Caco-2 (cell line): ENCODE data around the gene BRI3. TPM values are rescaled to one million over a fixed set of nuclear protein-coding genes. Genes with fewer than 3 reads are reported as not detected.

ENCODE experiments used
- BruUV-seq: library from RNA; stranded (reverse); fragments of 400-500 nt; replicated peaks from 2 replicates; lab custom pipeline; 2021; lab: Mats Ljungman, UMichigan
- CTCF ChIA-PET: fragments of 300-600 bp; sonication (Branson Sonifier 250); formaldehyde crosslinking; loops from one replicate; lab custom pipeline; 2022; ENCODE audit warnings: antibody characterized with exemption; lab: Charles Lee
- POLR2A ChIA-PET: fragments of 300-600 bp; sonication (Branson Sonifier 250); formaldehyde crosslinking; loops from one replicate; lab custom pipeline; 2022; ENCODE audit warnings: antibody characterized with exemption; lab: Charles Lee
- DNase-seq, 2 experiments: peaks; one replicate each; pipeline versions ENCODE4 v3.0.0 to v3.0.0-alpha.2; 2020 to 2022
- H3K27me3 ChIP-seq: replicated peaks from 2 replicates; pipeline ENCODE4 v1.6.0; 2011; ENCODE audit warnings: low read length; ENCODE audit not compliant: control insufficient read depth, insufficient read depth
- H3K36me3 ChIP-seq: 2 replicates; pipeline ENCODE4 v1.5.1; 2011; ENCODE audit warnings: low read length; ENCODE audit not compliant: control insufficient read depth, insufficient read depth
- H3K4me1 ChIP-seq: fragments of 250-450 bp; sonication (Bioruptor Pico); 2 replicates; pipeline ENCODE4 v1.5.1; 2020; ENCODE audit warnings: mild to moderate bottlenecking
- H3K4me3 ChIP-seq: 2 replicates; pipeline ENCODE4 v1.5.1; 2011; ENCODE audit warnings: low read depth, mild to moderate bottlenecking, control low read depth, low read length
- H3K9me3 ChIP-seq: fragments of 250-450 bp; sonication (Bioruptor Pico); 2 replicates; pipeline ENCODE4 v1.5.1; 2020; ENCODE audit warnings: mild to moderate bottlenecking, moderate library complexity
- H3K27ac Mint-ChIP-seq: one replicate; pipeline ENCODE4 v1.8.0; 2022; ENCODE audit warnings: mixed read lengths; ENCODE audit not compliant: unreplicated experiment
- H3K27me3 Mint-ChIP-seq: one replicate; pipeline ENCODE4 v1.8.0; 2022; ENCODE audit warnings: mixed read lengths; ENCODE audit not compliant: insufficient read depth, unreplicated experiment
- H3K36me3 Mint-ChIP-seq: one replicate; pipeline ENCODE4 v1.8.0; 2022; ENCODE audit warnings: mild to moderate bottlenecking, mixed read lengths; ENCODE audit not compliant: insufficient read depth, unreplicated experiment
- H3K4me1 Mint-ChIP-seq: one replicate; pipeline ENCODE4 v1.8.0; 2022; ENCODE audit warnings: low read depth, mixed read lengths; ENCODE audit not compliant: unreplicated experiment
- H3K4me3 Mint-ChIP-seq: one replicate; pipeline ENCODE4 v1.8.0; 2022; ENCODE audit warnings: mild to moderate bottlenecking, moderate library complexity, mixed read lengths; ENCODE audit not compliant: unreplicated experiment
- H3K9me3 Mint-ChIP-seq: one replicate; pipeline ENCODE4 v1.8.0; 2022; ENCODE audit warnings: mixed read lengths; ENCODE audit not compliant: unreplicated experiment
- intact Hi-C: fragments of 100-400 bp; cut with micrococcal nuclease; formaldehyde crosslinking; loops from one replicate; pipeline ENCODE4 v1.10.0; 2022; ENCODE audit not compliant: unreplicated experiment
- total RNA-seq: library from RNA; stranded (reverse); gene quantifications from 2 replicates; pipeline ENCODE4 v1.2.3, GENCODE V29; 2022
- TF ChIP-seq, protein P1 (sequence below), 2 experiments: fragments of 200-600 bp in 1 of 2; IDR thresholded peaks; 1 replicate in 1 of 2; 2 replicates in 1 of 2; pipeline versions ENCODE4 v1.5.1 to v1.8.0; 2011 to 2022; ENCODE audit warnings: antibody characterized with exemption in 1 of 2, control low read depth in 1 of 2, inconsistent platforms in 1 of 2, low read depth in 1 of 2, low read length in 1 of 2, mild to moderate bottlenecking in 1 of 2, moderate library complexity in 1 of 2; ENCODE audit not compliant: insufficient read depth in 1 of 2, severe bottlenecking in 1 of 2, unreplicated experiment in 1 of 2

Gene BRI3
- total RNA-seq, 1 experiment from 2014 or later = 224 TPM

GRCh38 chr7:98329100-98329790, 47.8 kb downstream of the BRI3 start:
- H3K36me3 Mint-ChIP-seq = peaks cover 62% of the 10 kb centered on the region
- Histone ChIP-seq H3K9me3 (peaks cover 14% of the 10 kb centered on the region), H3K4me1 (peaks cover 31% of the 10 kb centered on the region), H3K36me3 (no peaks in the 10 kb centered on the region), H3K27me3 (no peaks in the 10 kb centered on the region), H3K4me3 (no peak overlapping the region)
- ChIA-PET CTCF (interaction anchor here (0.5 to 1.4 kb wide), 4 partner anchors 31 to 403 kb away, joined by 3 to 5 read pairs (median 3); partner anchors contain the start of gene BAIAP2L1), POLR2A (interaction anchor here (0.5 to 1.5 kb wide), 3 partner anchors 30 to 72 kb away, joined by 3 to 7 read pairs (median 4); partner anchors contain the start of gene BAIAP2L1)
- BruUV-seq = TSS peak; percentile 62
- H3K27ac Mint-ChIP-seq = peak overlapping the region; percentile 93
- DNase-seq = peak; percentile 78 to 88
- peaks cover 17% of the 10 kb centered on the region for H3K9me3 Mint-ChIP-seq
- H3K4me3 Mint-ChIP-seq = peak overlapping the region; percentile 70
- intact Hi-C loops = loop anchor here (1.0 kb wide), 2 partner anchors 23 to 25 kb away; no protein-coding TSS in a partner anchor
- no peaks in the 10 kb centered on the region for H3K27me3 Mint-ChIP-seq
- TF ChIP-seq, protein P1, sequence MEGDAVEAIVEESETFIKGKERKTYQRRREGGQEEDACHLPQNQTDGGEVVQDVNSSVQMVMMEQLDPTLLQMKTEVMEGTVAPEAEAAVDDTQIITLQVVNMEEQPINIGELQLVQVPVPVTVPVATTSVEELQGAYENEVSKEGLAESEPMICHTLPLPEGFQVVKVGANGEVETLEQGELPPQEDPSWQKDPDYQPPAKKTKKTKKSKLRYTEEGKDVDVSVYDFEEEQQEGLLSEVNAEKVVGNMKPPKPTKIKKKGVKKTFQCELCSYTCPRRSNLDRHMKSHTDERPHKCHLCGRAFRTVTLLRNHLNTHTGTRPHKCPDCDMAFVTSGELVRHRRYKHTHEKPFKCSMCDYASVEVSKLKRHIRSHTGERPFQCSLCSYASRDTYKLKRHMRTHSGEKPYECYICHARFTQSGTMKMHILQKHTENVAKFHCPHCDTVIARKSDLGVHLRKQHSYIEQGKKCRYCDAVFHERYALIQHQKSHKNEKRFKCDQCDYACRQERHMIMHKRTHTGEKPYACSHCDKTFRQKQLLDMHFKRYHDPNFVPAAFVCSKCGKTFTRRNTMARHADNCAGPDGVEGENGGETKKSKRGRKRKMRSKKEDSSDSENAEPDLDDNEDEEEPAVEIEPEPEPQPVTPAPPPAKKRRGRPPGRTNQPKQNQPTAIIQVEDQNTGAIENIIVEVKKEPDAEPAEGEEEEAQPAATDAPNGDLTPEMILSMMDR (IDR thresholded peaks at IDR 0.05; ENCODE audit: insufficient read depth in 1 of 2, low read depth in 1 of 2, low read length in 1 of 2, severe bottlenecking in 1 of 2, unreplicated experiment in 1 of 2) = no peak
- peaks cover 41% of the 10 kb centered on the region for H3K4me1 Mint-ChIP-seq

DNA sequence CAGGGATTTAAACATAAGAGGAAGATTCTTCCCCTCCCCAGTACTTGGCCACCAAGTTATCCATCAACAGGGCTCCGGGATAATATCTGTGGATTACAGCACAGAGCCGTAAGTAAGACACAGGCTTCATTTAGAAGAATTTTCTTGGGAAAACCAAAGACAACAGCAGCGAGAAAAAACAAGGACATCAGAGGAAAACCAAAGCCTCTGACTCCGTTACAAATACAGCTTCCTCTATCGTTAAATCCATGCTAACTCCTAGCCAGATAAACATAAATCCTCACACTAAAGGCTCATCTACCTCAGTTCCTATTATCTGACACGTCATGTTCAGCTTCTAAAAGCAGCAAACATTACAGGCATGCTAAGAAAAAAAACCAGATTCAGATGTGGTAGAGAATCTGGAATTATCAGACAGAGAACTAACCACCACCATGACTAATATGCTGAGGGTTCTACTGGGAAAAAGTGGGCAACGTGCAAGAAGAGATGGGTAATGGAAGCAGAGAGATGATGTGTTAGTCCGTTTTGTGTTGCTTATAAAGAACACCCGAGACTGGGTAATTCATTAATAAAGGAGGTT, 48.4 kb downstream of the BRI3 start:
- intact Hi-C loops = loop anchor here (1.0 kb wide), 2 partner anchors 24 kb away; no protein-coding TSS in a partner anchor

More for the DNA sequence above, 48.4 kb downstream of the BRI3 start:
- peak overlapping the region; percentile 93 for H3K27ac Mint-ChIP-seq
- no peaks in the 10 kb centered on the region for H3K27me3 ChIP-seq
- TF ChIP-seq, protein P1 (IDR thresholded peaks at IDR 0.05; ENCODE audit: insufficient read depth in 1 of 2, low read depth in 1 of 2, low read length in 1 of 2, severe bottlenecking in 1 of 2, unreplicated experiment in 1 of 2) = no peak
- peaks cover 30% of the 10 kb centered on the region for H3K4me1 ChIP-seq
- ChIA-PET POLR2A (interaction anchor here (0.5 kb wide), 1 partner anchor 30 kb away, joined by 3 read pairs; no protein-coding TSS in a partner anchor), CTCF (interaction anchor here (1.0 to 1.4 kb wide), 3 partner anchors 31 to 88 kb away, joined by 3 to 5 read pairs (median 3); partner anchors contain the start of gene BAIAP2L1)
- H3K4me1 Mint-ChIP-seq = peaks cover 41% of the 10 kb centered on the region
- no peaks in the 10 kb centered on the region for H3K36me3 ChIP-seq
- peaks cover 62% of the 10 kb centered on the region for H3K36me3 Mint-ChIP-seq
- DNase-seq = no peak
- H3K9me3 Mint-ChIP-seq = peaks cover 17% of the 10 kb centered on the region
- peaks cover 14% of the 10 kb centered on the region for H3K9me3 ChIP-seq
- no peaks in the 10 kb centered on the region for H3K27me3 Mint-ChIP-seq
- no peak overlapping the region for H3K4me3 ChIP-seq
- peak overlapping the region; percentile 70 for H3K4me3 Mint-ChIP-seq
- no TSS peak for BruUV-seq
